ENCODE results near the gene NMT1. TPM values are rescaled to one million over a fixed set of nuclear protein-coding genes. Genes with fewer than 3 reads are reported as not detected.

The NMT1 gene
- polyA plus RNA-seq, 1 of the 3 experiments (the other 2 are of a cell fraction): 30.1 TPM

GRCh38 chr17:45061606-45062205, 589 bp downstream of the NMT1 start:
- H3K4me3 ChIP-seq (ENCODE audit: low read depth in 2 of 2, low read length in 1 of 2): peak overlapping the region; percentile 70 to 89
- POLR2A ChIA-PET: interaction anchor here (0.6 to 1.9 kb wide), 9 partner anchors 10 to 104 kb away, joined by 3 to 14 read pairs (median 5); partner anchors contain the start of genes DCAKD and HEXIM1

More at GRCh38 chr17:45061606-45062205, 589 bp downstream of the NMT1 start:
- DNase-seq: peak; percentile 89
- no peak for TF ChIP-seq TEAD4 (IDR thresholded peaks at IDR 0.05; ENCODE audit: borderline replicate concordance, insufficient read depth)
- no peak for TF ChIP-seq CTCF (IDR thresholded peaks at IDR 0.05)
- TF ChIP-seq YY1 (IDR thresholded peaks at IDR 0.05; ENCODE audit: low read depth): no peak
- TF ChIP-seq SMC3 (IDR thresholded peaks at IDR 0.05; ENCODE audit: low read depth, low read length): no peak
- no peak for TF ChIP-seq RXRA (IDR thresholded peaks at IDR 0.05; ENCODE audit: borderline replicate concordance, low read depth)
- no peak for TF ChIP-seq FOXM1 (IDR thresholded peaks at IDR 0.05; ENCODE audit: low read depth)
- no peak for TF ChIP-seq RFX5 (IDR thresholded peaks at IDR 0.05; ENCODE audit: low read length)
- no peak for TF ChIP-seq EP300 (IDR thresholded peaks at IDR 0.05; ENCODE audit: borderline replicate concordance in 1 of 2, low read depth in 1 of 2, low read length in 1 of 2)
- TF ChIP-seq FOXJ3 (CRISPR knock-in tag; IDR thresholded peaks at IDR 0.05): no peak
- no peak for TF ChIP-seq USF1 (IDR thresholded peaks at IDR 0.05; ENCODE audit: borderline replicate concordance, low read depth)
- no peak for TF ChIP-seq GABPA (IDR thresholded peaks at IDR 0.05; ENCODE audit: low read depth)
- no peak for TF ChIP-seq TCF12 (IDR thresholded peaks at IDR 0.05)
- TF ChIP-seq PBX3 (IDR thresholded peaks at IDR 0.05): no peak; the same call in 1 of the 2 replicates
- Histone ChIP-seq H3K27me3 (ENCODE audit: insufficient read depth) (no peaks in the 10 kb centered on the region), H3K4me1 (ENCODE audit: control insufficient read depth in 1 of 2, insufficient read depth in 2 of 2, low read depth in 1 of 2, low read length in 1 of 2) (peaks cover 6 to 7% of the 10 kb centered on the region in 2 experiments; a peak in 2 of 4 replicates), H3K9me2 (no peaks in the 10 kb centered on the region), H3K9me3 (no peaks in the 10 kb centered on the region), H4K20me1 (ENCODE audit: insufficient read depth) (peaks cover 20% of the 10 kb centered on the region), H3K79me2 (ENCODE audit: insufficient read depth) (peaks cover 82% of the 10 kb centered on the region), H2AFZ (ENCODE audit: low read depth) (peak overlapping the region; percentile 81), H3F3A (replicated peaks; ENCODE audit: insufficient read depth) (peaks cover 8% of the 10 kb centered on the region), H3K4me2 (peak overlapping the region; percentile 75), H3K36me3 (replicated peaks in 1 of 2; ENCODE audit: control insufficient read depth in 1 of 2, insufficient read depth in 2 of 2, low read length in 1 of 2) (peaks cover 0 to 10% of the 10 kb centered on the region in 2 experiments), H3K27ac (ENCODE audit: low read depth in 2 of 2, low read length in 1 of 2) (peak overlapping the region; percentile 86 to 87; a peak in 3 of 4 replicates), H3K9ac (peak overlapping the region; percentile 95)
- WGBS (ENCODE audit: low lambda C conversion rate): 2% methylated on average over 15 of the region's 15 CpGs
- CTCF ChIA-PET: interaction anchor here (1.4 to 2.8 kb wide), 6 partner anchors 38 to 141 kb away, joined by 4 to 14 read pairs (median 5); partner anchors contain the start of gene ACBD4

All from SK-N-SH (cell line).